ENCODE data around the gene TSEN34.
"Not testable (repeated sequence)": the region's sequence is repeated elsewhere in the genome, so short reads cannot be mapped to it uniquely, and the experiment has no call there.

The TSEN34 gene

DNA sequence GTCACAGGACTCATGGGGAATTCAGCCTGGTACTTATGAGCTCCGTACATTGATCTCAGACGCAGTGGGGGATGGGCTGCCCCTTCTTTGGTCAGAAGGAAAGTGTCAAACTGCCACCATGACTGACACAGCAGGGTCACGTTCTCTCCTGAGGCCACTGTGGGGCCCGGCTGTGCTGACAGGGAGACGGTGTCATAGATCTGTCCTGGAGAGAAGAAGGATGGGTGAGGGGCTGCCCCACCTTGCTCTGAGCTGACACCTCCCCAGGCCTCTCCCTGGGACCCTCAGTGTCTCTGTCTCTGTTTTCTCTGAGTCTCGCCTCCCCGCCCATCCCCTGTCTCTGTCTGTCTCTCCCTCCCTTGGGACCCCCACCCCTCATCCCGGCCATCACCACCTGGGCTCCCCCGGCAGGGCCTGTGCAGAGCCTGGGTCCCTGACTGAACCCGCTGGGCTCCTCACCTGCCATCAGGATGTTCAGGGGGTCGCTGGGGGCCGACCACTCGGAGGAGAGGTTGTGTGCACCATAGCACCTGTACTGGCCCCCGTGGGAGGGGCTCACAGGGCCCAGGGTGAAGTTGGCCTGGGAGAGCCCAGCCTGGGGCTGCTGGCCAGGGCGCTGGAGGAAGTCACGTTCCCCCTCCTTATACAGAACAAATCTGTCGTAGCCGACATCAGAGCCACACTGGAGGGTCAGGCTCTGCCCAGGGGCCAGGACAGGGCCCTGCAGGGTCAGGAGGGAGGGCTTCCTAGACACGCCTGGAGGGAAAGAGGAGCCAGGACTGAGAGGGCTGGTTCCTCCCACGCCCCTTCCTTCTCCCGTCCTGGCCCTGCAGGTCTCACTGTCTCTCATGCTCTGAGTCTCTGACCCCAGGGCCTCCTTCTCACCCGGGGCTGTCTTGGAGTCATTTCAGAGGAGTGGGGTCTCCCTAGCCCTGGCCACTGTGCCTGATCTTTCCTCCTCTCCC lies 49.5 kb downstream of the TSEN34 start:
- not testable (repeated sequence) for DNase-seq

DNA sequence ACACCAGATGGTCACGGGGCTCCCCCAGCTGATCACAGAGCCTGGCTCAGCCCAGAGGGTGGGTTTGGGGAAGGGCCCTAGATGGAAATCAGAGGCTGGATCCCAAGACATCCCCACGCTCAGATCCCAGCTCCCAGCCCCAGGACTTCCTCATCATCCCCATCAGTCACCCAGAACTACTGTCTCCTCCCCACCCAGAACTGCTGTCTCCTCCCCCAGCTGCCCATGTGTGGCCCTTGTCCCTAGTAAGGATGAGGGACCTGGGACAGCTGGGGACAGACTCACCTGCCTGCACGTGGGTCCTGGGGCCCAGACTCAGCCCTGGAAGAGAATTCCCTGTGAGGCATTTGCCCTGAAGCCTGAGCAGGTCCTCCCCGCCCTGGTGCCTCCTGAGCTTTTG lies 51.1 kb downstream of the TSEN34 start:
- DNase-seq, result not testable (repeated sequence)

DNA sequence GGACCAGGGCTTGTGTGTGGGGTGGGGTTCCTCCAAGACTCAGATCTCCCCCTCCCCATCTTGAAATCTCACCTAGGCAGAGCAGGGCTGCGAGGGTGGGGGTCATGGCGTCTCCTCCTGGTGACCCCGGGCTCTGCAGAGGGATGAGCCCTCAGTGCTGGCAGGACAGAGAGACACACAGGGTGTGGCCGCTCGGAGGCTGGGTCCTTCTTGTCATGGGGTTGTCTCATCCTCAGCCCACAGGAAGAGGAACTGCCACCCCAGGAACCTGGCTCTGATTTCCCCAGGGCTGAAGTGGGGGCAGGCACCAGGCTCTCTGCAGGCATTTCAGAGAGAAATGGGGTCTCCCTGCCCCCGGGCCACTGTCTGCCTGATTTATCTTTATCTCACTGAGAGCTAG lies 51.5 kb downstream of the TSEN34 start, which contains the start of gene LILRA6:
TSS of gene LILRA6 (minus strand) at position 145 of the 400 bp plus-strand sequence.
- DNase-seq, result not testable (repeated sequence)

DNA sequence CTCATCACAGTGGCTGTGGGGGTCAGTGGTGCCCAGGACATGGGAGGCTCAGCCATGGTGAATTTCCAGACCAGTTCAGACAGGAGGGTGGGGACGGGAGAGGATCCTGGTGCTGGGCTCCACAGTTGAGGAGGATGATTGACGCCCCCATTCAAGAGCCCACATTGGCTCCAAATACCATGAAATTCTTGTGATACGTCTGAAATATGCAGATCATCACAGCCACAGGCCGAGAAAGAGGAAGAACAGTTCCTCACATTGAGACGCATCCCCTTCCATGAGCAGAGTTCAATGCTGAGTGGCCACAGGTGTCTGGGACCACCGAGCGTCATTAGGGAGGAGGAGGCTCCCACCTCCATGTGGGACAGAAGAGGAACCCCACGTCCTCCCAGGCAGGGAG lies 52.7 kb downstream of the TSEN34 start:
- peak; percentile 15 for DNase-seq

Measured in MV-4-11 (cell line).